HepG2 (cell line): ENCODE measurements around the gene JMJD1C. TPM values are rescaled to one million over a fixed set of nuclear protein-coding genes. Genes with fewer than 3 reads are reported as not detected.

Experiments used
- ATAC-seq: fragments of 200-7000 bp; cut with Tn5 transposase; 3 replicates; pipeline ENCODE4 v1.9.1; 2020; ENCODE audit warnings: mild to moderate bottlenecking, moderate library complexity
- BruUV-seq: library from RNA; stranded (reverse); fragments of 400-500 nt; replicated peaks from 2 replicates; lab custom pipeline; 2021; lab: Mats Ljungman, UMichigan
- CTCF ChIA-PET: fragments of 300-600 bp; formaldehyde crosslinking; extraction: SDS; loops from one replicate; lab custom pipeline; 2021; ENCODE audit warnings: low total read pairs, inconsistent platforms, low intra/inter-chr PET ratio; lab: Yijun Ruan, JAX
- POLR2A ChIA-PET: fragments of 350-600 bp; sonication (Branson Sonifier 250); formaldehyde crosslinking; loops from one replicate; lab custom pipeline; 2020; ENCODE audit warnings: antibody characterized with exemption, inconsistent platforms; lab: Yijun Ruan, JAX
- DNase-seq: peaks from one replicate; pipeline ENCODE4 v3.0.0-alpha.2; 2015; ENCODE audit warnings: low spot score
- FAIRE-seq: peaks from 3 replicates; lab custom pipeline; 2011; peaks lifted over from hg19 to GRCh38; lab: Jason Lieb, UNC
- H2AFZ ChIP-seq: one replicate; pipeline ENCODE4 v1.6.1; 2011; ENCODE audit warnings: low read length, inconsistent platforms
- H3K27ac ChIP-seq: fragments of 300-600 bp; 3 replicates; pipeline ENCODE4 v1.8.0; 2011; ENCODE audit warnings: mixed run types, mild to moderate bottlenecking, mixed read lengths, low read length, inconsistent platforms; ENCODE audit not compliant: insufficient read depth; ENCODE audit errors: extremely low read length
- H3K27me3 ChIP-seq, 2 experiments: fragments of 200-600 bp in 1 of 2; 2 replicates in 1 of 2; 3 replicates in 1 of 2; pipeline versions ENCODE4 v1.6.0 to v1.8.0; 2011; ENCODE audit warnings: low read length in 2 of 2, mild to moderate bottlenecking in 2 of 2, moderate library complexity in 2 of 2, inconsistent platforms in 1 of 2; ENCODE audit not compliant: insufficient read depth in 2 of 2, control insufficient read depth in 1 of 2
- H3K36me3 ChIP-seq, 2 experiments: fragments of 200-600 bp in 1 of 2; replicated peaks in 1 of 2; 2 replicates in 1 of 2; 3 replicates in 1 of 2; pipeline versions ENCODE4 v1.5.1 to v1.8.0; 2011; ENCODE audit warnings: low read length in 2 of 2, inconsistent platforms in 1 of 2; ENCODE audit not compliant: insufficient read depth in 2 of 2, control insufficient read depth in 1 of 2
- H3K4me1 ChIP-seq: 2 replicates; pipeline ENCODE4 v1.5.1; 2012; ENCODE audit warnings: low read length, inconsistent platforms; ENCODE audit not compliant: insufficient read depth
- H3K4me2 ChIP-seq: 2 replicates; pipeline ENCODE4 v1.6.0; 2011; ENCODE audit warnings: low read depth, low read length, inconsistent platforms
- H3K4me3 ChIP-seq, 3 experiments: fragments of 200-600 bp in 1 of 3; sonication (generic), shearing (Covaris generic) in 1 of 3; replicated peaks in 1 of 3; 2 replicates each; pipeline ENCODE4 v1.5.1; 2011 to 2016; ENCODE audit warnings: low read length in 3 of 3, inconsistent platforms in 2 of 3, low read depth in 2 of 3, mild to moderate bottlenecking in 2 of 3, control low read depth in 1 of 3, mixed read lengths in 1 of 3; ENCODE audit not compliant: insufficient read depth in 1 of 3
- H3K79me2 ChIP-seq: one replicate; pipeline ENCODE4 v1.6.1; 2011; ENCODE audit warnings: low read length, inconsistent platforms; ENCODE audit not compliant: insufficient read depth
- H3K9ac ChIP-seq: 2 replicates; pipeline ENCODE4 v1.6.0; 2011; ENCODE audit warnings: mild to moderate bottlenecking, low read depth, low read length, inconsistent platforms; ENCODE audit not compliant: insufficient read depth
- H3K9me3 ChIP-seq: 2 replicates; pipeline ENCODE4 v1.5.1; 2012; ENCODE audit warnings: mild to moderate bottlenecking, low read length
- H4K20me1 ChIP-seq: 2 replicates; pipeline ENCODE4 v1.6.0; 2011; ENCODE audit warnings: inconsistent platforms, mild to moderate bottlenecking, low read length, moderate library complexity; ENCODE audit not compliant: insufficient read depth
- AHR ChIP-seq: IDR thresholded peaks from 2 replicates; pipeline ENCODE4 v1.6.1; 2018; ENCODE audit warnings: missing genetic modification reagents, missing compliant biosample characterization
- ATF1 ChIP-seq: IDR thresholded peaks from 2 replicates; pipeline ENCODE4 v1.6.1; 2016; ENCODE audit warnings: mild to moderate bottlenecking, control low read depth
- CENPX ChIP-seq: sonication (generic); formaldehyde crosslinking; IDR thresholded peaks from 2 replicates; pipeline ENCODE4 v1.9.0; 2021; ENCODE audit warnings: mild to moderate bottlenecking, missing genetic modification reagents, moderate library complexity
- EEA1 ChIP-seq: sonication (generic); formaldehyde crosslinking; IDR thresholded peaks from 2 replicates; pipeline ENCODE4 v1.5.1; 2020; ENCODE audit warnings: mild to moderate bottlenecking, missing genetic modification reagents, borderline replicate concordance
- ETV6 ChIP-seq: sonication (generic); formaldehyde crosslinking; conservative IDR thresholded peaks from 2 replicates; pipeline ENCODE4 v1.4.0; 2020; ENCODE audit warnings: missing genetic modification reagents
- KAT7 ChIP-seq: IDR thresholded peaks from 2 replicates; pipeline ENCODE4 v1.6.1; 2018; ENCODE audit warnings: borderline replicate concordance, missing compliant biosample characterization
- MNT ChIP-seq: fragments of 450-650 bp; IDR thresholded peaks from 2 replicates; pipeline ENCODE4 v1.6.1; 2016
- PATZ1 ChIP-seq: sonication (generic); formaldehyde crosslinking; IDR thresholded peaks from 2 replicates; pipeline ENCODE4 v1.4.0; 2020; ENCODE audit warnings: missing genetic modification reagents
- PCBP2 ChIP-seq: fragments of 200-400 bp; formaldehyde crosslinking; optimal IDR thresholded peaks from 2 replicates; pipeline ENCODE3; 2018; ENCODE audit warnings: low read length, low read depth; ENCODE audit not compliant: poor library complexity, severe bottlenecking
- PHF21A ChIP-seq: sonication (generic); formaldehyde crosslinking; IDR thresholded peaks from 2 replicates; pipeline ENCODE4 v1.5.0; 2020; ENCODE audit warnings: mild to moderate bottlenecking, missing genetic modification reagents
- SIN3A ChIP-seq: IDR thresholded peaks from 2 replicates; pipeline ENCODE4 v1.6.1; 2011; ENCODE audit warnings: low read depth, mild to moderate bottlenecking, control low read depth, low read length, borderline replicate concordance
- U2AF1 ChIP-seq: fragments of 200-400 bp; formaldehyde crosslinking; optimal IDR thresholded peaks from 2 replicates; pipeline ENCODE3; 2017; ENCODE audit warnings: mild to moderate bottlenecking, low read depth, low read length
- ZBTB4 ChIP-seq: sonication (generic); formaldehyde crosslinking; IDR thresholded peaks from 2 replicates; pipeline ENCODE4 v1.4.0; 2020; ENCODE audit warnings: missing genetic modification reagents, mild to moderate bottlenecking, borderline replicate concordance
- ZNF468 ChIP-seq: sonication (generic); formaldehyde crosslinking; IDR thresholded peaks from 2 replicates; pipeline ENCODE4 v1.8.0; 2022; ENCODE audit warnings: mild to moderate bottlenecking, moderate library complexity, missing genetic modification reagents
- ZNF563 ChIP-seq: sonication (generic); formaldehyde crosslinking; IDR thresholded peaks from 2 replicates; pipeline ENCODE4 v1.8.0; 2022; ENCODE audit warnings: mild to moderate bottlenecking, moderate library complexity, missing genetic modification reagents
- ZNF614 ChIP-seq: IDR thresholded peaks from 2 replicates; pipeline ENCODE4 v1.6.1; 2018; ENCODE audit warnings: missing biosample characterization, missing genetic modification reagents, inconsistent platforms, borderline replicate concordance
- ZNF761 ChIP-seq: sonication (generic); formaldehyde crosslinking; conservative IDR thresholded peaks from 2 replicates; pipeline ENCODE4 v1.4.0; 2020; ENCODE audit warnings: mild to moderate bottlenecking, missing genetic modification reagents
- WGBS: methylation state at CpG from one replicate; pipeline ENCODE4 v1.1.6; 2017; ENCODE audit warnings: low lambda C conversion rate; 5-methylcytosine and 5-hydroxymethylcytosine counted together
- in situ Hi-C: cut with HindIII; loops from 2 replicates; pipeline ENCODE4 v1.10.0; 2017; ENCODE audit warnings: low pct_unique_long_range_greater_than_20kb; ENCODE audit not compliant: extremely low pct_ligation_motif_present
- intact Hi-C: fragments of 100-400 bp; cut with micrococcal nuclease; formaldehyde crosslinking; loops from one replicate; pipeline ENCODE4 v1.10.0; 2022; ENCODE audit not compliant: unreplicated experiment
- polyA plus RNA-seq, 8 experiments: library from polyadenylated mRNA; depleted of rRNA in 3 of 8; stranded (reverse) in 7 of 8; unstranded in 1 of 8; fragments of >200 nt; fragmentation: Illumina TruSeq in 4 of 8; extraction: Trizol in 4 of 8; gene quantifications; 2 replicates each; pipeline versions ENCODE4 v1.2.1 to v1.2.3, GENCODE V29; 2011 to 2016; ENCODE audit warnings: low read depth in 4 of 8, missing spikeins in 1 of 8, mixed read lengths in 1 of 8; ENCODE audit not compliant: insufficient read depth in 1 of 8
- total RNA-seq, 5 experiments: library from RNA; depleted of rRNA; stranded (reverse); fragments of >200 nt; fragmentation: Illumina TruSeq; extraction: Trizol; gene quantifications; 2 replicates each; pipeline ENCODE4 v1.2.3, GENCODE V29; 2016; ENCODE audit warnings: low read depth in 1 of 5

The JMJD1C gene
- total and polyA plus RNA-seq, 2 of the 13 experiments (the other 11 are each of a cell fraction or from before 2014, with no cell fraction given): 42.3 to 42.7 TPM

- no peak for DNase-seq
- TSS peak; percentile 39 for BruUV-seq
- Histone ChIP-seq H3K79me2 (peaks cover 95% of the 10 kb centered on the region), H3K27me3 (no peaks in the 10 kb centered on the region; a peak in 1 of 5 replicates), H3K36me3 (no peaks in the 10 kb centered on the region), H3K4me3 (peak overlapping the region; percentile 78 to 98 (median 96)), H3K4me2 (peak overlapping the region; percentile 75), H4K20me1 (peaks cover 12% of the 10 kb centered on the region), H3K9me3 (no peaks in the 10 kb centered on the region), H3K9ac (peak overlapping the region; percentile 92), H3K4me1 (peaks cover 49% of the 10 kb centered on the region), H2AFZ (no peak overlapping the region), H3K27ac (peak overlapping the region; percentile 97)
- intact Hi-C loops (loop anchor here (5.0 to 10.0 kb wide), 2 partner anchors 197 to 250 kb away; no protein-coding TSS in a partner anchor), in situ Hi-C loops (no loop called here)
- 5% methylated on average over 22 of the region's 35 CpGs for WGBS
- POLR2A ChIA-PET: interaction anchor here (1.7 kb wide), 1 partner anchor 165 kb away, joined by 7 read pairs; no protein-coding TSS in a partner anchor
- peak; percentile 74 for ATAC-seq
- FAIRE-seq: no peak
- CTCF ChIA-PET: no interaction called here
- TF ChIP-seq ZNF761 (CRISPR knock-in tag): no peak
- TF ChIP-seq ZNF468 (CRISPR knock-in tag): no peak
- TF ChIP-seq ATF1 (CRISPR knock-in tag): no peak
- 0 out of 2 replicates have a peak, but pooled peaks have one; percentile 16 for TF ChIP-seq PHF21A (CRISPR knock-in tag)
- no peak for TF ChIP-seq AHR (CRISPR knock-in tag)
- TF ChIP-seq CENPX (CRISPR knock-in tag): no peak
- 0 out of 2 replicates have a peak, but pooled peaks have one; percentile 10 for TF ChIP-seq ZNF614
- peak; percentile 0; the same call in 1 of the 2 replicates for TF ChIP-seq ZNF563 (CRISPR knock-in tag)
- no peak for TF ChIP-seq MNT
- TF ChIP-seq PATZ1 (CRISPR knock-in tag): 0 out of 2 replicates have a peak, but pooled peaks have one; percentile 23
- TF ChIP-seq U2AF1: no peak
- TF ChIP-seq ZBTB4 (CRISPR knock-in tag): no peak
- TF ChIP-seq EEA1: no peak
- TF ChIP-seq KAT7 (CRISPR knock-in tag): no peak
- no peak for TF ChIP-seq SIN3A
- no peak for TF ChIP-seq ETV6 (CRISPR knock-in tag)
- no peak for TF ChIP-seq PCBP2
These were observed 1.1 kb downstream of the JMJD1C start for GRCh38 chr10:63464402-63465292.
